Panc1 (cell line): Measurements from ENCODE around the gene SERHL2. TPM values are rescaled to one million over a fixed set of nuclear protein-coding genes. Genes with fewer than 3 reads are reported as not detected.

Experiments
- ATAC-seq: fragments of 200-7000 bp; cut with Tn5 transposase; 2 replicates; pipeline ENCODE4 v1.9.1; 2020; ENCODE audit warnings: mild to moderate bottlenecking, moderate library complexity
- BruUV-seq: library from RNA; stranded (reverse); fragments of 400-500 nt; replicated peaks from 2 replicates; lab custom pipeline; 2021; lab: Mats Ljungman, UMichigan
- CTCF ChIA-PET: fragments of 300-600 bp; sonication (Branson Sonifier 250); formaldehyde crosslinking; loops from one replicate; lab custom pipeline; 2022; ENCODE audit warnings: antibody characterized with exemption; lab: Charles Lee
- POLR2A ChIA-PET: fragments of 300-600 bp; sonication (Branson Sonifier 250); formaldehyde crosslinking; loops from one replicate; lab custom pipeline; 2022; ENCODE audit warnings: antibody characterized with exemption; lab: Charles Lee
- DNase-seq: peaks from one replicate; pipeline ENCODE4 v3.0.0-alpha.2; 2010; ENCODE audit warnings: low read depth, low spot score
- H3K27ac ChIP-seq: 2 replicates; pipeline ENCODE4 v1.5.1; 2011; ENCODE audit warnings: mild to moderate bottlenecking, low read length, inconsistent platforms
- H3K27me3 ChIP-seq: fragments of 200-500 bp; sonication (Bioruptor generic); 2 replicates; pipeline ENCODE4 v1.6.0; 2014; ENCODE audit warnings: low read length, inconsistent platforms; ENCODE audit not compliant: control insufficient read depth, insufficient read depth
- H3K36me3 ChIP-seq: fragments of 200-500 bp; sonication (Bioruptor generic); 2 replicates; pipeline ENCODE4 v1.5.1; 2014; ENCODE audit warnings: inconsistent platforms, mild to moderate bottlenecking, low read length, moderate library complexity; ENCODE audit not compliant: control insufficient read depth, insufficient read depth
- H3K4me1 ChIP-seq: 2 replicates; pipeline ENCODE4 v1.5.1; 2011; ENCODE audit warnings: inconsistent platforms, mild to moderate bottlenecking, low read length, moderate library complexity; ENCODE audit not compliant: control insufficient read depth, insufficient read depth
- H3K4me3 ChIP-seq, 2 experiments: 2 replicates each; pipeline ENCODE4 v1.5.1; 2011 to 2012; ENCODE audit warnings: low read depth in 2 of 2, low read length in 2 of 2, mild to moderate bottlenecking in 2 of 2, inconsistent platforms in 1 of 2, moderate library complexity in 1 of 2
- H3K9me3 ChIP-seq: fragments of 200-500 bp; sonication (Bioruptor generic); 2 replicates; pipeline ENCODE4 v1.5.1; 2014; ENCODE audit warnings: low read depth, mild to moderate bottlenecking, inconsistent platforms, low read length, moderate library complexity; ENCODE audit not compliant: control insufficient read depth, insufficient read depth
- POLR2AphosphoS5 ChIP-seq: IDR thresholded peaks from 2 replicates; pipeline ENCODE4 v1.6.1; 2012; ENCODE audit warnings: mild to moderate bottlenecking, low read depth, low read length, moderate library complexity
- SIN3A ChIP-seq: IDR thresholded peaks from 2 replicates; pipeline ENCODE4 v1.6.1; 2012; ENCODE audit warnings: low read depth, mild to moderate bottlenecking, low read length, moderate library complexity, borderline replicate concordance; ENCODE audit not compliant: insufficient read depth
- TCF7L2 ChIP-seq: IDR thresholded peaks from 2 replicates; pipeline ENCODE4 v1.6.1; 2011; ENCODE audit warnings: mild to moderate bottlenecking, low read depth, low read length, inconsistent platforms
- in situ Hi-C: cut with HindIII; loops from 2 replicates; pipeline ENCODE4 v1.10.0; 2016; ENCODE audit warnings: low sequenced_read_pairs, low pct_unique_long_range_greater_than_20kb
- intact Hi-C: fragments of 100-400 bp; cut with micrococcal nuclease; formaldehyde crosslinking; loops from one replicate; pipeline ENCODE4 v1.10.0; 2022; ENCODE audit not compliant: unreplicated experiment
- total RNA-seq: library from RNA; stranded (reverse); gene quantifications from one replicate; pipeline ENCODE4 v1.2.1, GENCODE V29; 2021; ENCODE audit not compliant: unreplicated experiment
- TF ChIP-seq, protein P1 (sequence below), 2 experiments: IDR thresholded peaks; 2 replicates each; pipeline ENCODE4 v1.6.1; 2011 to 2012; ENCODE audit warnings: low read depth in 2 of 2, control low read depth in 1 of 2, low read length in 1 of 2, mild to moderate bottlenecking in 1 of 2, moderate library complexity in 1 of 2; ENCODE audit not compliant: insufficient read depth in 1 of 2
- TF ChIP-seq, protein P2 (sequence below): fragments of 450-650 bp; IDR thresholded peaks from 2 replicates; pipeline ENCODE4 v1.5.1; 2017; ENCODE audit warnings: mild to moderate bottlenecking

The SERHL2 gene
- total RNA-seq, 1 experiment from 2014 or later = 1.6 TPM

DNA sequence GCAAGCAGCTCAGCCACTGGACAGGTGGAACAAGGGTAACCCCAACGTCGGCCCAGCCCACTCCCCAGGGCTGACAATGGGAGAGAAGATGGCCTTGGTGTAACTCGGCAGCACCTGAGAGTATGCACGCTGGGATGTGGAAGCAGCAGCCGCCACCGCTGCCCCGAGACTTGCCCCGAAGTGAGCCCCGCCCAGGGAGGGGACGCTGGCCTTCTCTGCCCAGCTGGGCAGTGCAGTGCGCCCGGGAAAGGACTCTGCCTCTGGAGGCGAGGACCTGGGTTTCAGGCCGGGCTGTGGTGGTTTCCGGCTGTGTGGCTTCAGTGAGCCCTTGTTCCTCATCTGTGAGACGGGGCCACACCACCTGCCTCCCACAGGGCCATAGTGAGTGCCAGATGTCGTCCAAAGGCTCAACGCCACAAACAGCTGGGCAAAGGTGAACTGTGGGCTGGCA, 69.6 kb downstream of the SERHL2 start:
- POLR2A ChIA-PET = interaction anchor here (0.6 kb wide), 1 partner anchor 132 kb away, joined by 5 read pairs; no protein-coding TSS in a partner anchor
- H3K4me3 ChIP-seq = no peak overlapping the region
- H3K27ac ChIP-seq = no peak overlapping the region
- TF ChIP-seq TCF7L2 = no peak
- TF ChIP-seq, protein P1, sequence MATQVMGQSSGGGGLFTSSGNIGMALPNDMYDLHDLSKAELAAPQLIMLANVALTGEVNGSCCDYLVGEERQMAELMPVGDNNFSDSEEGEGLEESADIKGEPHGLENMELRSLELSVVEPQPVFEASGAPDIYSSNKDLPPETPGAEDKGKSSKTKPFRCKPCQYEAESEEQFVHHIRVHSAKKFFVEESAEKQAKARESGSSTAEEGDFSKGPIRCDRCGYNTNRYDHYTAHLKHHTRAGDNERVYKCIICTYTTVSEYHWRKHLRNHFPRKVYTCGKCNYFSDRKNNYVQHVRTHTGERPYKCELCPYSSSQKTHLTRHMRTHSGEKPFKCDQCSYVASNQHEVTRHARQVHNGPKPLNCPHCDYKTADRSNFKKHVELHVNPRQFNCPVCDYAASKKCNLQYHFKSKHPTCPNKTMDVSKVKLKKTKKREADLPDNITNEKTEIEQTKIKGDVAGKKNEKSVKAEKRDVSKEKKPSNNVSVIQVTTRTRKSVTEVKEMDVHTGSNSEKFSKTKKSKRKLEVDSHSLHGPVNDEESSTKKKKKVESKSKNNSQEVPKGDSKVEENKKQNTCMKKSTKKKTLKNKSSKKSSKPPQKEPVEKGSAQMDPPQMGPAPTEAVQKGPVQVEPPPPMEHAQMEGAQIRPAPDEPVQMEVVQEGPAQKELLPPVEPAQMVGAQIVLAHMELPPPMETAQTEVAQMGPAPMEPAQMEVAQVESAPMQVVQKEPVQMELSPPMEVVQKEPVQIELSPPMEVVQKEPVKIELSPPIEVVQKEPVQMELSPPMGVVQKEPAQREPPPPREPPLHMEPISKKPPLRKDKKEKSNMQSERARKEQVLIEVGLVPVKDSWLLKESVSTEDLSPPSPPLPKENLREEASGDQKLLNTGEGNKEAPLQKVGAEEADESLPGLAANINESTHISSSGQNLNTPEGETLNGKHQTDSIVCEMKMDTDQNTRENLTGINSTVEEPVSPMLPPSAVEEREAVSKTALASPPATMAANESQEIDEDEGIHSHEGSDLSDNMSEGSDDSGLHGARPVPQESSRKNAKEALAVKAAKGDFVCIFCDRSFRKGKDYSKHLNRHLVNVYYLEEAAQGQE (IDR thresholded peaks at IDR 0.05; ENCODE audit: insufficient read depth in 1 of 2, low read depth in 2 of 2, low read length in 1 of 2) = no peak
- TF ChIP-seq, protein P2, sequence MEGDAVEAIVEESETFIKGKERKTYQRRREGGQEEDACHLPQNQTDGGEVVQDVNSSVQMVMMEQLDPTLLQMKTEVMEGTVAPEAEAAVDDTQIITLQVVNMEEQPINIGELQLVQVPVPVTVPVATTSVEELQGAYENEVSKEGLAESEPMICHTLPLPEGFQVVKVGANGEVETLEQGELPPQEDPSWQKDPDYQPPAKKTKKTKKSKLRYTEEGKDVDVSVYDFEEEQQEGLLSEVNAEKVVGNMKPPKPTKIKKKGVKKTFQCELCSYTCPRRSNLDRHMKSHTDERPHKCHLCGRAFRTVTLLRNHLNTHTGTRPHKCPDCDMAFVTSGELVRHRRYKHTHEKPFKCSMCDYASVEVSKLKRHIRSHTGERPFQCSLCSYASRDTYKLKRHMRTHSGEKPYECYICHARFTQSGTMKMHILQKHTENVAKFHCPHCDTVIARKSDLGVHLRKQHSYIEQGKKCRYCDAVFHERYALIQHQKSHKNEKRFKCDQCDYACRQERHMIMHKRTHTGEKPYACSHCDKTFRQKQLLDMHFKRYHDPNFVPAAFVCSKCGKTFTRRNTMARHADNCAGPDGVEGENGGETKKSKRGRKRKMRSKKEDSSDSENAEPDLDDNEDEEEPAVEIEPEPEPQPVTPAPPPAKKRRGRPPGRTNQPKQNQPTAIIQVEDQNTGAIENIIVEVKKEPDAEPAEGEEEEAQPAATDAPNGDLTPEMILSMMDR = no peak
- no peak for TF ChIP-seq SIN3A
- TF ChIP-seq POLR2AphosphoS5 = no peak
- in situ Hi-C loops (no loop called here), intact Hi-C loops (no loop called here)
- no peaks in the 10 kb centered on the region for H3K36me3 ChIP-seq
- BruUV-seq = no TSS peak
- H3K27me3 ChIP-seq = no peaks in the 10 kb centered on the region
- no peak for DNase-seq
- no peaks in the 10 kb centered on the region; the same call in 1 of the 2 replicates for H3K4me1 ChIP-seq
- ATAC-seq = no peak
- CTCF ChIA-PET = interaction anchor here (0.6 kb wide), 1 partner anchor 297 kb away, joined by 3 read pairs; no protein-coding TSS in a partner anchor
- no peaks in the 10 kb centered on the region for H3K9me3 ChIP-seq

Other genes with a start within 250 kb of the SERHL2 start
- gene NFAM1, start 121.6 kb upstream of the SERHL2 start, total RNA-seq = 0.41 TPM
- gene RRP7A, start 34.2 kb upstream of the SERHL2 start, total RNA-seq = 29.8 TPM
- 46.6 TPM for gene POLDIP3, start 60.9 kb downstream of the SERHL2 start, total RNA-seq
- 0.23 TPM for gene ATP5MGL, start 86.6 kb downstream of the SERHL2 start, total RNA-seq
- gene CYB5R3, start 95.4 kb downstream of the SERHL2 start, total RNA-seq = 102 TPM
- gene A4GALT, start 166.9 kb downstream of the SERHL2 start, total RNA-seq = 6.9 TPM